ENCODE data around the gene DOCK2.

The DOCK2 gene

DNA sequence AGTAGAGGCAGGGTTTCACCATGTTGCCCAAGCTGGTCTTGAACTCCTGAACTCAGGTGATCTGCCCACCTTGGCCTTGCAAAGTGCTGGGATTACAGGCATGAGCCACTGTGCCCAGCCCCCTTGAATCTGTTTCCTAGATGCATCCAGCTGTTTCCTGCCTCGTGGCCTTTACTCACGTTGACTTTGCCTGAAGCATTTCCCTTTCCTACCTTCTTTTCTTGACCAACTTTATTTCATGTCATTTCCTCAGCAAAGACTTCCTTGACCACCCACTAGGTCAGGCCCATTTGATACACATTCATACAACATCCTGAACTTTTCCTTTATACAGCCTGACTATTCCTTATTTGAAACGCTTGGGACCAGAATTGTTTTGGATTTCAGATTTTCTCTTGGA lies 51.0 kb downstream of the DOCK2 start:
- DNase-seq (ENCODE audit: low read depth), result no peak

DNA sequence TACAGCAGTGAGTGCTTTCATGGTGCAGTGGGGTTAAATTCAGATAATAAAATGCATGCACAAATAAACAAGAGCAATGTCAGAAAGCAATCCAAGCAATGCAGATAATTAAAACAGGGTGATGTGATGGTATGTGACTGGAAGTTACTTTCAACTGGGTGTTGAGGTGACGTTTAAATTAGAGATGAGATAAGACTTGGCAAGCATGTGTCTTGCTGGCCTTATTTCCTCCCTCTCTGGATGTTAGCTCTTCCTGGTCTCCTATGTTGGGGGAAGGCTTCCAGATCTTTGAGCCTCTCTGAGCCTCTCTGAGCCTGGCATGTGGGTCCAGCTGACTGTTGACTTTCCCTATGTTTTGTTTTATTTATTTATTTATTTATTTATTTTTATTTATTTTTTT lies 54.4 kb downstream of the DOCK2 start:
- no peak for DNase-seq (ENCODE audit: low read depth)

DNA sequence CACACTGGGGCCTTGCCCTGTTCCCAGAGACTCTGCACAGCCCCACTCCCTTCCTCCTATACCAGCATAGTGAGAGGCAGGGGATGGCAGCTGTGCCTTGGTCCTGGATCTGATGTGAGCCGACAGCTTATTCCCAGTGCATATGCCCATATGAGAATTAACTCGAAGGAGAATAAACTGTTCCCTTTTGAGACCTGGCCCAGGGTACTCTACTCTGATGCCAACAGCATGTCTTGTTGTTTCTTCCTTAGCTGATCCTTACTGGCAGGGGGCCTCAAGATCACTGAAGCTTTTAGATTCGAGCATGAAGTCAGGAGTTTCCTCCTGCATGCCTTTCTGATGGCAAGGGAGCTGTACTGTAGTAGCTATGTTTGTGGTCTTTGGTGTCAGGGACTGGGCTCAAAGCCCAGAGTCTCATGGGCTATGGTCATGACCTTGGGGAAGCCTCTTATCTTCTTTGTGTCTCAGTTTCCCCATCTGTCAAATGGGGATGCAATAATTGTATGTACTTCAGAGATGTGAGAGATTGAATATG lies 57.1 kb downstream of the DOCK2 start:
- DNase-seq (ENCODE audit: low read depth), result no peak

DNA sequence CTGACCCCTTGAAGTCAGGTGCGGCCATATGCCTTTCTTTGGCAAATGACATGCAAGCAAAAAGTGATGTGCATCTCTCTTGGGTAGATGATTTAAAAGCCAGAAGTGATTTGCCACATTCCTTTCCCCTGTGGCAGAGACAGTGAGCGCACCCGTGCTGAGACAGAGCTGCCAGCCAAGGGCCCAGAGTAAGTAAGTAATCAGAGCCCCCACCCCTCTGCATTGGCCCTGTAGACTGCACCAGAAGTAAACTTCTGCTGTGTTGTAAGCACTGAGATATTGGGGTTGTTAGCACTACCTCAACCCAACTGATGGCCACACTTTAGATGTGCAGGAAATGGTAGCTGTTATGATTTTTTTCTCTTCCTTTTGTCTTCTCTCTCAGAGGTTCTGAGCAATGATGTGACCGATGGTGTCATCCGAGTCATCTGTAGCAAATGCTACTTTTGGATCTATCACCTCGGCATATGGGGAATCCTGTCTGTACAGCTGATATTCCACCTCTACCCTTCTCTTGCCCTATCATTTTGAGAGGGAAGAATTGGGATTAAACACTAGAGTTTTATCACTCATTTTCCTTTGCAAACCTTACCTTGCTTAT lies 58.0 kb downstream of the DOCK2 start:
- DNase-seq (ENCODE audit: low read depth), result no peak

DNA sequence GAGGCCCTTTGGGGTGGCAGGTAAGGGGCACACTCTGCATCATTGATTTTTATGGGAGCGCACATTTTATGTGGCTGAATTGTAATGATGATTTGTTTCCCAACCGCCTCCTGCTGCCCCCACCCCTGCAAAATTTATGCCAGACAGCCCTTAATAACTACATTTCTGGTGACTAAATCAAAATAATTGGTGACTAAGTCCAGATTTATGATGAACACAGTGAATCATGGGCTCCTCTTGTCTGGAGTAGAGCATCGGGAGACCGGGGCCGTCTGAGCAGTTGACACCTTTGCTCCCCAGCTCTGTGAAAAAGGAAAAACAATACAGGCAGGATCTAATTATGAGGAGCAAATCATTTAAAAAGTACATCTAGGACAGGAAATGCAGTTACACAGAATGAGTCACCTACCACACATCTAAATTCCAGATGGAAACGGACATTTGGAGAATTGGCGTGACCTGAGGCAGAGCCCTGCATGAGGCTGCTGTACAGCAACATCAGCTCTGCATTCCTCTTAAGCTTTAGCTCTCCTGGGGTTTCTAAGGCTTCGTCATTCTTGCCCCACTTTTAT lies 58.9 kb downstream of the DOCK2 start:
- DNase-seq (ENCODE audit: low read depth), result no peak

DNA sequence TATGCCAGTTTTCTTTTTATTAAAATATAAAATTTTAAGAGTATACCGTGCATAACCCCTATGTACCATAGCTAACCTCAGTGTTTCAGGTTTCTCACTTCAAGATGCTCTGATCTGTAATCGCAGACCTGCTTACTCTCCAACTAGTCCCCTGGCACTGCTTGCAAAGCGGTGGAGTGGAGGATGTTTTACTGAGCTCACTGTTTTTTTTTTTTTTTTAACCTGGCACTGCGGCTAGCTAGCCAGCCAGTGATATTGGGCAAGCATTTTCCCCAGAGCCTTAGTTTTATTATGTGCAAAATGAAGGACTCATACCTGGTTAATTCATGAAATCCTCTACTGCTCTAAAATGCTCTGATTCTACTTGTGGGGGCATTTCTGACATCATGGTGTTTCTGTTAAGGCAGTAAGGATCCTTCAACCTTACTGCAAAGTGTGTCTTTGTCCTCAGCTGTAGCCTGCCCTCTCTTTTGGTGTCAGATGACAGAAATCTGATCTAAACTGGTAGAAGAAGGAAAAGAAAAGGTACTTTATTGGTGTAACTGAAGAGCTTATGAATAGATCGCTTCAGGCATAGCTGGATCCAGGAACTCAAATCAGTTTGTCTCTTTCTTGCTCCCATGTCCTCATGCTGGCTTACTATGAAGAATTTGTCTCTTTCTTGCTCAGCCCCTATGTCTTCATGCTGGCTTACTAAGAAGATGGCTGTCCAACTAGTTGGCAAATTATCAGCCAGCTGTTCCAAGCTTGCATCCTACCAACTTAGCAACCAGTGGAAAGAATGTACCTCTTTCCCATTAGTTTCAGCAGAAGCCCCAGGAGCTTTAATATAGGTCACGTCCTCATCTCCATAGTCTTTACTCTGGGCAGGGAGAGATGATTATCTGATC lies 59.8 kb downstream of the DOCK2 start:
- DNase-seq (ENCODE audit: low read depth), result no peak

DNA sequence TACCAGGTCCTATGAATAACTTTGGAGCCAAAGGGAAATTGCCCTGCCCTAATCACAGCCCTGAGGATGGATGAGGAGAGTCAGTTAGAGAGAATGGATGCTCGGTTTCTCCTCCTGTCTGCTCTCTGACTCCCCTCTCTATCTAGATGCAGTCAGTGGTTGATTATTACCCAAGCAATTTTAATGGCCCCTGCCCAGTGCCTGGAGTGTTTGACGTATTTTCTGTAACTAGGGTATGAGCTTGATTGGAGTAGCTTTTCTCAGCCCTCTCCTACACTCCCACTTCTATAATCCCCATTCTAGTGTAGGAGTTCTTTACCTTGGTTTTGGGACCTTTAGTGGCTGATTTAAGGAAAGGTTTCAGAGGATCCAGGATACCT lies 60.4 kb downstream of the DOCK2 start:
- no peak for DNase-seq (ENCODE audit: low read depth)

DNA sequence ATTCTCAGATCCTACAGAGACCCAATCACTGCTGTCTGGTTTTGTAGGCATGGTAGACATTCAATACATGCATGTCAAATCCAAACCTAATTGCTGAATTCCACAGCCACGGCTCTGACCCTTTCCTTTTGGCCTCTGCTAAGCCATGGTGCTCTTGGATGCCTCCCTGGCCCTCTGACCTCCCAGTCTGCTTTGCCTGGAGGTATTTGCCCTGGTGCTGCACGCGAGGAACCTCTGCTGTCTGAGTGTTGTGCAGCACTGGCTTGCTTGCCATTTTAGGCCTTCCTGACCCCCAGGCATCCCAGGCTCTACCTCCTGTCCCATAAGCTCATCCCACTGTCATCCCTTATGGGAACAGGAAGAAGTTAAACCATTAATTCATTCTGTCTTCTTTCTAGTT lies 60.9 kb downstream of the DOCK2 start:
- no peak for DNase-seq (ENCODE audit: low read depth)

DNA sequence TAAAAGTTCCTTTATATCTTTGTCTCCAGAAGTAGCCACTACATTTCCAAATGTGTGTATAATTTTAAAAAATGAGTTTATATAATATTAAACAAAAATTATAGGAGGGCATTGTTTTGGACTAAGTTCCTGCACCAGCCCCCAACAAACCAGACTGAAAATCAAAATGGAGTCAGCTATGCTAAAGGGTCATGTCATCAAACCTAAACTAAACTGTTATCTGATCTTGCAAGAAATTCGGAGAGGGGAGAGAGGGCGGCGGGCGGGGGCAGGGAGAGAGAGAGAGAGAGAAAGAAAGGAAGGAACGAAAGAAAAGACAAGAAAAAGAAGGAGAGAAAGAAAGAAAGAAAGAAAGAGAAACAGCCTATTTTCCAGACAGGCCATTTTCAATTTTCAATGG lies 63.5 kb downstream of the DOCK2 start:
- no peak for DNase-seq (ENCODE audit: low read depth)

DNA sequence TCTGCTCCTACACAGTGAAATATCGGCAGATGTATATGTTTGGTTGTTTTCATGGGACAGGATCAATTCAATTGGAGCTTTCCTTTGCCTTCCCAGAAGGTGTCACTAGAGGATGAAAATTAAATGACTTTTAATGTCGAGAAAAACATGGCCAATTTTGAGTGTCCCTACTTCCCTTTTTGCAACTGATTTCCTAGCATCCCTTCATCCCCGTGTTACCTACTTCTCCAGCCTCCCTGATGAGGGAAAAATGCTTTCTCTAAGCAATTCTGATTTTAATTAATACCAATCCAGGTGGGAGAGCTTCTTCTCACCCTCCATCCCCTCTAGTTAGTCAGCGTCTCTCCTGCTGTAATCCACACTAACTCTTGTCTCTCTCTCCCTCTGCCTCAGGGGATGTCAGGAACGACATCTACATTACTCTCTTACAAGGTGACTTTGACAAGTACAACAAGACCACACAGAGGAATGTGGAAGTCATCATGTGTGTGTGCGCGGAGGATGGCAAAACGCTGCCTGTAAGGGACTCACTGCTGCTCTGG lies 64.9 kb downstream of the DOCK2 start:
- DNase-seq (ENCODE audit: low read depth), result no peak

DNA sequence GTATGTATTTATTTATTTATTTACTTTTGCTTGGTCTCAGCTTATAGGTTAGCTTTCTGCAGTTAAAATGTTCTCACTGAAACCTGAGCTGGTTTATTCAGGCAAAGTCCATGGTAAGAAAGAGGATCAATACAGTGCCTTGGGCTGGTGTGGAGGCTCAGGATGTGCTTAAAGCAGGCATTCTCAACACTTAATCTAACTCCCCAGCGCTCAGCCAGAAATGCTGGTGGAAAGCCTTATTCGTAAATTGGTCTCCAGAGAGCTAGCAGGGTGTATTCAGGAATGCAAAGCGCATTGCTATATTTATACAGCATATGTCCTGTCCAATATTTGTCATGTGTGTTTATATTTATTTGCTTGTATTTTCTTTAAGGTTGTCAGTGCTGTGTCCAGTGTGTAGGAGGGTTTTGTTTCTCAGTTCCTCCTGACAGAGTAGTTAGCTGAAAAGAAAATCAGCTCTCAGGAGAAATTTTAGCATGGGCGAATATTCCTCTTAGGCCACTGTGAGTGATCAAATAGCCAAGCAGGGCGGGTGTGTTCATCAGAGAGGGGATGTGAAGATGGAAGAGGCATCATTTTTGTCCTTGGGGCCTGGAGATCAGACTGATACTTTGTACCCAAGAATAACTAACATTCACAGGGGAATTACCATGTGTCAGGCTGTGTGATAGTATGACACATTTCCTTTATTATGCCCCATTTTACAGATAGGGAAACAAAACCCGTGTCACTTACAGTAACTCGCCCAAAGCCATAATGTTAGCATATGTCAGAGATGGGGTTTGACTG lies 65.8 kb downstream of the DOCK2 start:
- no peak for DNase-seq (ENCODE audit: low read depth)

DNA sequence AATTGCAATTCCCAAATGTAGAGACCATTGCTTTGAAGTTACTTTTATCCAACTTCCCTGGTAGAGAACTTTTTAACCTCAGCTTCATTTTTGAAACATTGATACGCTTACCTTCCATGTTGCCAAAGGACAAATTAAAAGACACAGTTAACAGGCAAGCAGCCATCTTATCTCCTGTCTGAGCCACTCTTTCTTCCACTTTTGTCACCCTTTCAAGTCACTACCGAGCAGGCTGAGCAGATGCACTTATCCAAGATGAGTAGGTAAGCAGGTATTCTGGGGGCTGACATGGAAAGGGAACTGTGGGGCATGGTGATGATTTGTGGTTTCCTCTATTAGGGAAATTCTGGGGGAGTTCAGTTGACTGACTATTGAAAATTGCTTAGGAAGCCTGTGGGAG lies 66.7 kb downstream of the DOCK2 start:
- DNase-seq (ENCODE audit: low read depth), result no peak

DNA sequence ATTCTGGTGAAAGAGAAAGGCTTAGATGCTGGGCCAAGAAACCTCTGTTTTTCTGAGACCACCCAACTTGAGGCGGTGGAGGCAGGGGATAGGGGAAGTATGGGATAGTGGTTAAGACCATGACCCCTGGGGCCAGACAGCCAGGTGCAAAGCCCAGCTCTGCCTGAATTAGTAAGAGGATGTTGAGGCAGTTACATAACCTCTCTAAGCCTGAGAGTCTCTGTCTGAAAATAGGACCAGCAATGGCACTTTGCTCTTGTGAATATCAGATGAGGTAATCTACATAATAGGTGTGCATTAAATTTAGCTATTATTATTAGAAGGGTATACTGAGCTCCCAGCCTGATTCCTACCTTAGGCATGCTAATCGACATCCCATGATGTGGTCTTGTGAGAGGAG lies 68.2 kb downstream of the DOCK2 start:
- DNase-seq (ENCODE audit: low read depth), result no peak

DNA sequence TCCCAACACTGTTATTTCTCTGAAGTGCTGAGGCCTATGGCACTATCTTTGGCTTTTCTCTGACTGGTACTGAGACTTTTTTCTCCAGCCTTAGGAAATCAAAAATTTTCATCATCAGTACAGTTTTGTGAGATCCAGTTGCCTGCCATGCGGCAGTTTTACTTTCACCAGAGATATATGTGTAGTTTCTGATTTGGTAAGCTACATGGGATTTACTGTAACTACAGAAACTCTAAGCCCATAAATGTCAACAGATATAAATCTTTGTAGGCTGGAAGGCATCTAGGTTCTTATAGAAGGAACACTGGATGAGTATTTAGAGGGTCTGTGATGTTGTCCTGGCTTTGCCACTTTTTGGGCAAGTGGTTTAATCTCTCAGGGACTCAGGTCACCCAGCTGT lies 69.0 kb downstream of the DOCK2 start:
- no peak for DNase-seq (ENCODE audit: low read depth)

DNA sequence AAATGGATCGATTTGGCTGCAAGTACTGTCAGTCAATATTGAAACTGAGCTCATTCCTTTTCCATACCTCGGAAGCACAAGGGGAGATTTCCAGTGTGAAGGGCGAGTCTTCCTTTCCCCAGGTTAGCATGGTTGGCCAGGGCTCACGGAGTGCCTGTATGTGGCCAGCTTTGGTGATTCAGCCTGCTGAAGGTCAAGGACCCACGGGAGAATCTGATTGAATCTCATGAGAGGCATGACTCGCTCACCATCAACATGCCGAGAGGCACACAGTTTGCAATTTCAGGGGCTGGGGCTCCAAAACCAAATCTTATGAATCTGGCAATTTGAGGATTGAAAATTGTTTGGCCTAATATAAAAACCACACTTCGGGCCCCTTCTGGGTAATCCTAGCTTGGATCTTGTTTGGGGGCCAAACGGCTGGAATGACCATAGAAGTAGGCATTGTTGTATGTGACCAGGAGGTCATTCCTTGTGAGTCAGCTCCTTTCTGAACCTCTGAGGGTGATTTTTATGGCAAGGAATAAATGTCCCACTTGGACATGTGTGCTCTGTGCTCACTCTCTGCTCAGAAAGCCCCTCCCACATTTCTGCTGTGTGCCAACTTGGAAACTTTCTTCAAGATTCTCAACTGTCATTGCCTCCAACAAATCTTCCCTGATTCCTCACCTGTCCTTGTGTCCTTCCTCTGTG lies 69.8 kb downstream of the DOCK2 start:
- no peak for DNase-seq (ENCODE audit: low read depth)

DNA sequence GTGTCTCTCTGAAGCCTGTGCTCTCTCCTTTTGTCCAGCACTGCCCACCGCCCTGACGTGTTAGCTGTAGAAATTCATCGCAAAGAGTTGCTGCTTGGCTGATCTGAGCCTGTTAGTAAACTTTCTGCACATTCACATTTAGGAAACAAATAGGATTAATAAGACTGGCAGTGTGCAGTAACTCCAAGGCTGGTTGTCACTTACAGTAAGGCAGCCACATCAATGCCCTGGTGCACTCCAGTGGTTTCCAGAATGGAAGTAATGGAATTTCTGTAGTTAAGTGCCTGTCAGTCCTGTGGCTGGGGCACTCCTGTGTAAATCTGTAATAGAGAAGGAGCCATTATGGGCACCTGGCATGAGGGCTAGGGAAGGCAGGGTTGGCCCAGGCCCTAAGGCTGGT lies 70.6 kb downstream of the DOCK2 start:
- no peak for DNase-seq (ENCODE audit: low read depth)

DNA sequence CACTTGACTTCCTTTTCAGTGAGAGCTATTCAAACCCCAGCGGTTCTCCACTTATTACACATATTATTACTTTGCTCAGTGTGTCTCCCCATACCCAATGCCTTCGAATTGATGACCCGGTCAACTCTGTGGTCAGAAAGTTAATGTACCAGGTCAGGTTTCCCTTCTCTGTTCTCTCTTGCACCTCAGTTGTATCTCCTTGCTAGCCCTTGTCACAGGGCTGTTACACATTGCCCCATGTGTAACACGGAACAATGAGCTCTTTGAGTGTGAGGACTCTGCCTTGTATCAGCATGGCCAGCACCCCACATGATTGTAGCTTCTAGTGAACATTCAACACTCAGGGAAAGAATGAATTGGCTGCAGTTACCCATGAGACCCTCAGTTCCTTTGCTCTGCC lies 73.6 kb downstream of the DOCK2 start:
- no peak for DNase-seq (ENCODE audit: low read depth)

DNA sequence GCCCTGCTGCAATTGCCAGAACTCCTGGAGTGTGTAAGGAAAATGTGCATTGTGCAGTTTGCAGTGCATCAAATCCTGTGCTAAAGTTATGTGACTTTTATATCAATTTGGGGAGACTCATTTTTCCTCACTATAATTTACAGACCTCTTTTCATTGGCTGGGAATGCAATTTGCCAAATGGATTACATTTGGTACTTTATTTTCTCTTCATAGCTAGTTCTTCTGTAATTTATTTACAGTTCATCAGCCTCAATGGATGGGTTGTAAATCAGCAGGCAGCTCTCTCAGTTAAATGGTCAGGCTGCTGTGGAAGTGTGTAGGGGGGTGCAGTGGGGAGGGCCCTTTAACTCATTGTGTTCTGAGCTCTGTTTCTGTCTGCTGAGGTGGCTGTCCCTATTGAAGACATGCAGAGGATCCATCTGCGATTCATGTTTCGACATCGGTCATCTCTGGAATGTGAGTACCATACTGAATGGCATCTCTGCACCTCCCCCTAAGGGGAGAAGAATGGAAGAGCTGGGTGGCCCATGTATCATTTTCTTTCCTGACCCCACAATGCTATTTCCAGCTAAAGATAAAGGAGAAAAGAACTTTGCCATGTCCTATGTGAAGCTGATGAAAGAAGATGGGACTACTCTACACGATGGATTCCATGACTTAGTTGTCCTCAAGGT lies 74.6 kb downstream of the DOCK2 start:
- no peak for DNase-seq (ENCODE audit: low read depth)

DNA sequence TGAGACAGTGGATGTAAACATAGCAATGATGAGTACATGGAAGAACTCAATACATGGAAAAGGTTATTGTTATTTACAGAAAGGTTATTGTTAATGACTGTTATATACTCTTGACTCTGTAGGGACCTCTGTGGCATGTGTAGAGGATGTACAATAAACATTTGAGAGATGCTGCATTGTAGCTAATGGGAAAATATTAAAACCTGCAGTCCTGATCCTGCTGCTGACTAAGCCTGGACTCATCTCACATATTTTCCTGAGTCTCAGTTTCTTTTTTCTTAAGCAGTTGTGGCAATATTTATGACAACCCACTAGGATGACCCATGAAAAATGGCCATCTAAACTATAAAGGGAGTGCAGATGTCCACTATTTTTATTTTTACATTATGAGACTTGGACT lies 75.4 kb downstream of the DOCK2 start:
- DNase-seq (ENCODE audit: low read depth), result no peak

DNA sequence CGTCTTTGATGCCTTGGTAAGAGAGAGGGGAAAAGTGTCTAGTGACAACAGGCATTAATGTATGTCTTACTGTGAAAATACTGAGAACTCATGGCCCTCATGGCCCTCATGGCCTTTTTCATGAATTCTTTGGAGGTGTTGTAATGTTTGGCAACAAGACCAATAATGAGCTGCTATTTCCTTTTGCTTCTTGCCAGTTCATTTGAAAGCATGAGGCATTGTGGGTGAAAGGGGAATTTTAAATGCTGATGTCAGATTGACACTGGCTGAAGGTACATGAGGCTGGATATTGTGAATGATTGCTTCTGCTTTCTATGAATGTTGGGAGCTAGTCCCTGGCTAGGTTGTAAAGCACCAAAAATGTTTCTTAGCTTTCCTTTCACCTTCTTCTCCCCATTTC lies 79.2 kb downstream of the DOCK2 start:
- DNase-seq (ENCODE audit: low read depth), result no peak

DNA sequence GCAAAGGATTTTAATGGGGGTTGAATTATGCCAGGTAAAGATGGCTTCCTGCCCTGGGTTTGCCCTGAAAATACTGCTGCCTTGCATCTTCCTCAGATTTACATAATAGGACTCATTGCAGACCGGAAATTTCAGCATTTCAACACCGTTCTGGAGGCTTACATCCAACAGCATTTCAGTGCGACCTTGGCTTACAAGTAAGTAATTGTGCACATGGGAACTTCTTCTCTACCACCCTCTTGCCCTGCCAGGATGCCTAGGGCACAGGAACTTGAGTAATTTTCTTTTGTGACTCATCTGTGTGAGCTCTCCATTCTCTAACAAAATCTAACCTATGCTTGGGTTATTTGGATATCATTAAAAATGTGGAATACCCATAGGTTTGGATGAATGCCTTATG lies 80.2 kb downstream of the DOCK2 start:
- no peak for DNase-seq (ENCODE audit: low read depth)
